A673 (cell line): ENCODE data around the gene CHPF2. TPM values are rescaled to one million over a fixed set of nuclear protein-coding genes. Genes with fewer than 3 reads are reported as not detected.

Experiments
- BruUV-seq: library from RNA; stranded (reverse); fragments of 400-500 nt; replicated peaks from 2 replicates; lab custom pipeline; 2021; lab: Mats Ljungman, UMichigan
- CTCF ChIA-PET: fragments of 300-600 bp; sonication (Branson Sonifier 250); formaldehyde crosslinking; loops from one replicate; lab custom pipeline; 2022; ENCODE audit warnings: antibody characterized with exemption; lab: Charles Lee
- POLR2A ChIA-PET: fragments of 300-600 bp; sonication (Branson Sonifier 250); formaldehyde crosslinking; loops from one replicate; lab custom pipeline; 2022; ENCODE audit warnings: antibody characterized with exemption; ENCODE audit not compliant: low non-redundant PET; lab: Charles Lee
- DNase-seq: peaks from one replicate; pipeline ENCODE4 v3.0.0-alpha.2; 2015; ENCODE audit warnings: low spot score
- H3K27ac ChIP-seq: fragments of 200-600 bp; sonication (generic); 2 replicates; pipeline ENCODE4 v1.5.1; 2016; ENCODE audit warnings: mixed run types, low read depth, mild to moderate bottlenecking, mixed read lengths, antibody characterized with exemption, low read length; ENCODE audit not compliant: poor library complexity, severe bottlenecking
- H3K27me3 ChIP-seq: fragments of 200-600 bp; sonication (generic); replicated peaks from 2 replicates; pipeline ENCODE4 v1.6.1; 2017; ENCODE audit warnings: mixed run types, low read depth, mild to moderate bottlenecking, mixed read lengths, antibody characterized with exemption, low read length; ENCODE audit not compliant: insufficient read depth, poor library complexity
- H3K36me3 ChIP-seq: fragments of 200-600 bp; sonication (generic); 2 replicates; pipeline ENCODE4 v1.6.1; 2016; ENCODE audit warnings: mixed run types, mild to moderate bottlenecking, mixed read lengths, antibody characterized with exemption, low read length; ENCODE audit not compliant: insufficient read depth, poor library complexity, severe bottlenecking
- H3K4me1 ChIP-seq: fragments of 200-600 bp; sonication (generic); 2 replicates; pipeline ENCODE4 v1.6.1; 2017; ENCODE audit warnings: mixed run types, mild to moderate bottlenecking, mixed read lengths, antibody characterized with exemption, low read length; ENCODE audit not compliant: insufficient read depth, poor library complexity, severe bottlenecking
- H3K4me3 ChIP-seq: fragments of 200-600 bp; sonication (generic); 2 replicates; pipeline ENCODE4 v1.5.1; 2016; ENCODE audit warnings: low read depth, mixed run types, mild to moderate bottlenecking, mixed read lengths, low read length; ENCODE audit not compliant: poor library complexity, severe bottlenecking
- H3K9me3 ChIP-seq: fragments of 200-600 bp; sonication (generic); 2 replicates; pipeline ENCODE4 v1.6.1; 2016; ENCODE audit warnings: mixed run types, low read depth, mild to moderate bottlenecking, mixed read lengths, antibody characterized with exemption, low read length; ENCODE audit not compliant: poor library complexity, severe bottlenecking
- EZH2 ChIP-seq: fragments of 200-600 bp; sonication (generic); IDR thresholded peaks from 2 replicates; pipeline ENCODE4 v1.6.1; 2017; ENCODE audit warnings: borderline replicate concordance, low read depth, mild to moderate bottlenecking, mixed read lengths, antibody characterized with exemption, low read length; ENCODE audit not compliant: poor library complexity, severe bottlenecking
- intact Hi-C: fragments of 100-400 bp; cut with micrococcal nuclease; formaldehyde crosslinking; loops from one replicate; pipeline ENCODE4 v1.10.0; 2022; ENCODE audit not compliant: unreplicated experiment
- total RNA-seq: library from RNA; stranded (reverse); gene quantifications from 2 replicates; pipeline ENCODE4 v1.2.3, GENCODE V29; 2021
- TF ChIP-seq, protein P1 (sequence below): fragments of 300-800, 200-600 bp; sonication (generic); conservative IDR thresholded peaks from 2 replicates; pipeline ENCODE4 v1.5.1; 2017; ENCODE audit warnings: low read depth, mild to moderate bottlenecking, antibody characterized with exemption, low read length, moderate library complexity, mixed read lengths

The CHPF2 gene
- total RNA-seq, 1 experiment from 2014 or later = 27.1 TPM

DNA sequence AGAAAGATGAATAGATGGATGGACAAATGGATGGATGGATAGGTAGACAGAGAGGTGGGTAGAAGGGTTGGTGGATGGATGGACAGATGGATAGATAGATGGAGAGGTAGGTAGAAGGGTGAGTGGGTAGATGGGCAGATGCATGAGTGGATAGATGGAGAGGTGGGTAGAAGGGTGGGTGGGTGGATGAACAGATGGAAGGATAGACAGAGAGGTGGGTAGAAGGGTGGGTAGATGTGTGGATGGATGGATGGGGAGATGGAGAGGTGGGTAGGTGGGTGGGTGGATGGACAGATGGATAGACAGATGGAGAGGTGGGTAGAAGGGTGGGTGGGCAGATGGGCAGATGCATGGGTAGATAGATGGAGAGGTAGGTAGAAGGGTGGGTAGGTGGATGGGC, 34.4 kb upstream of the CHPF2 start:
- no peak overlapping the region for H3K27ac ChIP-seq
- POLR2A ChIA-PET = no interaction called here
- peaks cover 5% of the 10 kb centered on the region for H3K4me1 ChIP-seq
- CTCF ChIA-PET = no interaction called here
- no peak overlapping the region for H3K4me3 ChIP-seq
- H3K27me3 ChIP-seq = peaks cover 9% of the 10 kb centered on the region
- intact Hi-C loops = no loop called here
- no peaks in the 10 kb centered on the region for H3K9me3 ChIP-seq
- DNase-seq = no peak
- no TSS peak for BruUV-seq
- no peaks in the 10 kb centered on the region for H3K36me3 ChIP-seq
- TF ChIP-seq EZH2 = no peak
- TF ChIP-seq, protein P1, sequence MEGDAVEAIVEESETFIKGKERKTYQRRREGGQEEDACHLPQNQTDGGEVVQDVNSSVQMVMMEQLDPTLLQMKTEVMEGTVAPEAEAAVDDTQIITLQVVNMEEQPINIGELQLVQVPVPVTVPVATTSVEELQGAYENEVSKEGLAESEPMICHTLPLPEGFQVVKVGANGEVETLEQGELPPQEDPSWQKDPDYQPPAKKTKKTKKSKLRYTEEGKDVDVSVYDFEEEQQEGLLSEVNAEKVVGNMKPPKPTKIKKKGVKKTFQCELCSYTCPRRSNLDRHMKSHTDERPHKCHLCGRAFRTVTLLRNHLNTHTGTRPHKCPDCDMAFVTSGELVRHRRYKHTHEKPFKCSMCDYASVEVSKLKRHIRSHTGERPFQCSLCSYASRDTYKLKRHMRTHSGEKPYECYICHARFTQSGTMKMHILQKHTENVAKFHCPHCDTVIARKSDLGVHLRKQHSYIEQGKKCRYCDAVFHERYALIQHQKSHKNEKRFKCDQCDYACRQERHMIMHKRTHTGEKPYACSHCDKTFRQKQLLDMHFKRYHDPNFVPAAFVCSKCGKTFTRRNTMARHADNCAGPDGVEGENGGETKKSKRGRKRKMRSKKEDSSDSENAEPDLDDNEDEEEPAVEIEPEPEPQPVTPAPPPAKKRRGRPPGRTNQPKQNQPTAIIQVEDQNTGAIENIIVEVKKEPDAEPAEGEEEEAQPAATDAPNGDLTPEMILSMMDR = no peak

GRCh38 chr7:151198945-151199848, 33.1 kb upstream of the CHPF2 start:
- Histone ChIP-seq H3K9me3 (no peaks in the 10 kb centered on the region), H3K36me3 (no peaks in the 10 kb centered on the region), H3K27ac (no peak overlapping the region), H3K27me3 (peaks cover 19% of the 10 kb centered on the region), H3K4me3 (no peak overlapping the region), H3K4me1 (peaks cover 5% of the 10 kb centered on the region)
- intact Hi-C loops = no loop called here
- ChIA-PET POLR2A (no interaction called here), CTCF (no interaction called here)
- DNase-seq = no peak
- TF ChIP-seq, protein P1 = no peak
- TF ChIP-seq EZH2 = no peak
- BruUV-seq = no TSS peak

DNA sequence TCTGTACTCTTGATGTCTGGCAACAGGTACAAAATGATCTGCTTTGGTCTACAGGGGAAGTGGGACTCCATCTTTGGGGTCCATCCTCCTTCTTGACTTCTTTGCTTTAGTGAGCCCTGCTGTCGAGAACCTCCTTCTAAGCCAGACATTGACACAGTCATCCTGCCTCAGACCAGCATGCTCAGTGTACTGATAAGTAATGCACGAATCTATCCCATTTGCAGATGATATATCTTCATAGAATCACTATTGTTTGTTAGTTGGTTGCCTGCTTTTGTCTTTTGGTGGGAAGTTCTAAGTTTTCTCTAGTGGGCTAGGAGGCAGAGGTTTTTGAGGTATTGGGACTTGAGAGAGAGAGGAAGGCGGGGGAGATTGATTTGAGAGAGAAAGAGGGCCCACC, 30.9 kb upstream of the CHPF2 start:
- TF ChIP-seq EZH2 = no peak
- TF ChIP-seq, protein P1 = no peak
- BruUV-seq = no TSS peak
- POLR2A ChIA-PET = no interaction called here
- Histone ChIP-seq H3K4me3 (no peak overlapping the region), H3K27ac (no peak overlapping the region), H3K36me3 (no peaks in the 10 kb centered on the region), H3K9me3 (no peaks in the 10 kb centered on the region), H3K27me3 (peaks cover 28% of the 10 kb centered on the region), H3K4me1 (peaks cover 5% of the 10 kb centered on the region)
- no peak for DNase-seq
- intact Hi-C loops = no loop called here
- CTCF ChIA-PET = no interaction called here
